ENCODE measurements around the gene CLCA2.
A peak's percentile ranks its signal among the peaks of the same experiment; 100 is the strongest.

The CLCA2 gene

GRCh38 chr1:86503406-86504136 lies 79.6 kb downstream of the CLCA2 start:
- H3K4me1 ChIP-seq (ENCODE audit: control insufficient read depth, insufficient read depth, low read length): no peaks in the 10 kb centered on the region
- TF ChIP-seq MZF1 (tag by site-specific recombination; IDR thresholded peaks at IDR 0.05; ENCODE audit: borderline replicate concordance): no peak
- TF ChIP-seq GLIS2 (tag by site-specific recombination; IDR thresholded peaks at IDR 0.05): no peak
- TF ChIP-seq ZNF266 (tag by site-specific recombination; IDR thresholded peaks at IDR 0.05; ENCODE audit: low read depth): no peak
- TF ChIP-seq ELK4 (IDR thresholded peaks at IDR 0.05; ENCODE audit: borderline replicate concordance, low read depth, low read length): no peak
- no peak for TF ChIP-seq ZNF544 (tag by site-specific recombination; IDR thresholded peaks at IDR 0.05)
- TF ChIP-seq ZBTB26 (tag by site-specific recombination; optimal IDR thresholded peaks at IDR 0.05): no peak
- no peak for TF ChIP-seq MYNN (tag by site-specific recombination; IDR thresholded peaks at IDR 0.05; ENCODE audit: borderline replicate concordance)
- no peak for TF ChIP-seq ZNF24 (tag by site-specific recombination; IDR thresholded peaks at IDR 0.05)
- TF ChIP-seq ZNF26 (tag by site-specific recombination; IDR thresholded peaks at IDR 0.05): no peak
- TF ChIP-seq ZSCAN4 (tag by site-specific recombination; IDR thresholded peaks at IDR 0.05): no peak
- no peak for TF ChIP-seq HOXD13 (CRISPR knock-in tag; IDR thresholded peaks at IDR 0.05; ENCODE audit: borderline replicate concordance)
- TF ChIP-seq ZNF701 (tag by site-specific recombination; IDR thresholded peaks at IDR 0.05): no peak
- H3K36me3 ChIP-seq (ENCODE audit: control insufficient read depth in 2 of 2, insufficient read depth in 1 of 2, low read length in 2 of 2): no peaks in the 10 kb centered on the region
- ChIA-PET CTCF (interaction anchor here (0.6 to 1.9 kb wide), 2 partner anchors 12 to 277 kb away, joined by 6 to 8 read pairs; no protein-coding TSS in a partner anchor), POLR2A (no interaction called here)
- no peak overlapping the region for H3K4me3 ChIP-seq (ENCODE audit: low read depth, low read length)
- H3K27ac ChIP-seq (ENCODE audit: extremely low read depth, low read depth, low read length): no peak overlapping the region
- H3K9me3 ChIP-seq (ENCODE audit: control insufficient read depth, insufficient read depth, low read depth, low read length): no peaks in the 10 kb centered on the region

- CTCF ChIA-PET: interaction anchor here (0.7 to 1.9 kb wide), 2 partner anchors 11 to 30 kb away, joined by 3 to 8 read pairs; no protein-coding TSS in a partner anchor
These were observed 80.1 kb downstream of the CLCA2 start for GRCh38 chr1:86504137-86504479.

GRCh38 chr1:86504895-86505563 lies 81.1 kb downstream of the CLCA2 start:
- Histone ChIP-seq H3K9me3 (ENCODE audit: control insufficient read depth, insufficient read depth, low read depth, low read length) (no peaks in the 10 kb centered on the region), H3K27ac (ENCODE audit: extremely low read depth, low read depth, low read length) (no peak overlapping the region), H3K36me3 (ENCODE audit: control insufficient read depth in 2 of 2, insufficient read depth in 1 of 2, low read length in 2 of 2) (no peaks in the 10 kb centered on the region), H3K4me3 (ENCODE audit: low read depth, low read length) (no peak overlapping the region), H3K4me1 (ENCODE audit: control insufficient read depth, insufficient read depth, low read length) (no peaks in the 10 kb centered on the region)
- CTCF ChIA-PET: interaction anchor here (0.7 to 1.9 kb wide), 7 partner anchors 10 to 570 kb away, joined by 3 to 8 read pairs (median 3); no protein-coding TSS in a partner anchor
- POLR2A ChIA-PET: no interaction called here
- no peak for TF ChIP-seq ZFP69B (tag by site-specific recombination; IDR thresholded peaks at IDR 0.05)
- TF ChIP-seq ZNF26 (tag by site-specific recombination; IDR thresholded peaks at IDR 0.05): no peak
- TF ChIP-seq ZNF248 (tag by site-specific recombination; IDR thresholded peaks at IDR 0.05): no peak
- TF ChIP-seq ZBTB11 (tag by site-specific recombination; conservative IDR thresholded peaks at IDR 0.05; ENCODE audit: low read depth): no peak
- no peak for TF ChIP-seq ZNF394 (tag by site-specific recombination; IDR thresholded peaks at IDR 0.05; ENCODE audit: borderline replicate concordance)
- no peak for TF ChIP-seq ZNF140 (tag by site-specific recombination; IDR thresholded peaks at IDR 0.05)

More at GRCh38 chr1:86504137-86504479, 80.1 kb downstream of the CLCA2 start:
- 0 out of 2 replicates have a peak, but pooled peaks have one; percentile 32 for TF ChIP-seq SCRT1 (tag by site-specific recombination; IDR thresholded peaks at IDR 0.05; ENCODE audit: borderline replicate concordance)
- TF ChIP-seq GLI2 (tag by site-specific recombination; IDR thresholded peaks at IDR 0.05; ENCODE audit: borderline replicate concordance, low read depth): no peak
- peak; percentile 75 for TF ChIP-seq SCRT2 (tag by site-specific recombination; IDR thresholded peaks at IDR 0.05)
- no peaks in the 10 kb centered on the region for H3K4me1 ChIP-seq (ENCODE audit: control insufficient read depth, insufficient read depth, low read length)
- H3K27ac ChIP-seq (ENCODE audit: extremely low read depth, low read depth, low read length): no peak overlapping the region
- POLR2A ChIA-PET: no interaction called here
- no peaks in the 10 kb centered on the region for H3K9me3 ChIP-seq (ENCODE audit: control insufficient read depth, insufficient read depth, low read depth, low read length)
- H3K36me3 ChIP-seq (ENCODE audit: control insufficient read depth in 2 of 2, insufficient read depth in 1 of 2, low read length in 2 of 2): no peaks in the 10 kb centered on the region
- no peak overlapping the region for H3K4me3 ChIP-seq (ENCODE audit: low read depth, low read length)
